Cardiac fibroblast (primary cell): ENCODE measurements around the gene TMEM135.
A peak's percentile ranks its signal among the peaks of the same experiment; 100 is the strongest.
"Not testable (repeated sequence)": the region's sequence is repeated elsewhere in the genome, so short reads cannot be mapped to it uniquely, and the experiment has no call there.

ENCODE experiments used
- DNase-seq, 2 donors: peaks; one replicate each; pipeline versions ENCODE4 v3.0.0 to v3.0.0-alpha.2; 2010; ENCODE audit warnings: low read depth in 2 of 2
- H3K4me3 ChIP-seq, 2 donors: replicated peaks in 1 of 2; 1 replicate in 1 of 2; 2 replicates in 1 of 2; pipeline ENCODE4 v1.5.1; 2011; ENCODE audit warnings: low read depth in 2 of 2, low read length in 2 of 2, mild to moderate bottlenecking in 2 of 2, moderate library complexity in 1 of 2
- CTCF ChIP-seq: IDR thresholded peaks from one replicate; pipeline ENCODE4 v1.5.1; 2011; ENCODE audit warnings: low read depth, mild to moderate bottlenecking, low read length, inconsistent platforms

The TMEM135 gene

DNA sequence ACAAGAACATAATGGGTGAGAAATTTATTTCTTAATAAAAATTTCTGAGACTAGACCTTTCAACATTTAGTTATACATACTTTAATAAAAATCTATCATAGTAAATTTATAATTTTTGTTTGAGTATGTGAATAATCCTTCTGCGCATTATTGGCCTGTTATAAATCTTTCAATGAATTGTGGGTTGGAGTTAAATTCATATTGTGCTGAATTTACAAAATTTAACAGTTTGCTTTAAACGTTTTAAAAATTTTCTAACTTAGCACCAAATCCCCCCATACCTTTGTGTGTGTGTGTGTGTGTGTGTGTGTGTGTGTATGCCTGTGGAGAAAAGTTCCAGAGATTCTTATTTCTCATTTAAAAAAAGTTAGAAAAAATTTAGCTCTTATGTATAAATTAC is 111.0 kb downstream of the TMEM135 start:
- no peak for DNase-seq
- TF ChIP-seq CTCF, result no peak

DNA sequence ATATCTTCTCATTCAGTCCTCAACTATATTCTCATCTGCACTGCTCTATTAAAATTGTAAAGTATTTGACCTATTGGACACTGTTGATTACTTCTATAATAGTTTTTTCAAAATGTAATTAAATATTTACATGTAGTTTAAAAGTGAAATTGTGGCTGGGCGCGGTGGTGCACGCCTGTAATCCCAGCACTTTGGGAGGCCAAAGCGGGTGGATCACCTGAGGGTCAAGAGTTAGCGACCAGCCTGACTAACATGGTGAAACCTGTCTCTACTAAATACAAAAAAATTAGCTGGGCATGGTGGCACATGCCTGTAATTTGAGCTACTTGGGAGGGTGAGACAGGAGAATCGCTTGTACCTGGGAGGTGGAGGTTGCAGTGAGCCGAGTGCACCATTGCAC is 112.0 kb downstream of the TMEM135 start:
- H3K4me3 ChIP-seq, DNase-seq: not testable (repeated sequence)

More for the DNA sequence above, 111.0 kb downstream of the TMEM135 start:
- H3K4me3 ChIP-seq, result no peak overlapping the region

- DNase-seq, result peak; percentile 49 to 62
- TF ChIP-seq CTCF, result no peak
- H3K4me3 ChIP-seq, result no peak overlapping the region
Measured at GRCh38 chr11:87150936-87151335, 113.2 kb downstream of the TMEM135 start.

- TF ChIP-seq CTCF, result no peak
- H3K4me3 ChIP-seq, result no peak overlapping the region
- DNase-seq, result no peak
Measured at GRCh38 chr11:87154246-87154645, 116.5 kb downstream of the TMEM135 start.

GRCh38 chr11:87156970-87157369 is 119.2 kb downstream of the TMEM135 start:
- DNase-seq, result no peak
- H3K4me3 ChIP-seq, result no peak overlapping the region
- no peak for TF ChIP-seq CTCF

- not testable (repeated sequence) for DNase-seq, H3K4me3 ChIP-seq
Measured at GRCh38 chr11:87169076-87169475, 131.3 kb downstream of the TMEM135 start.

- TF ChIP-seq CTCF, result no peak
- no peak overlapping the region for H3K4me3 ChIP-seq
- DNase-seq, result peak; percentile 63 to 72
Measured at GRCh38 chr11:87173185-87174039, 135.7 kb downstream of the TMEM135 start.

DNA sequence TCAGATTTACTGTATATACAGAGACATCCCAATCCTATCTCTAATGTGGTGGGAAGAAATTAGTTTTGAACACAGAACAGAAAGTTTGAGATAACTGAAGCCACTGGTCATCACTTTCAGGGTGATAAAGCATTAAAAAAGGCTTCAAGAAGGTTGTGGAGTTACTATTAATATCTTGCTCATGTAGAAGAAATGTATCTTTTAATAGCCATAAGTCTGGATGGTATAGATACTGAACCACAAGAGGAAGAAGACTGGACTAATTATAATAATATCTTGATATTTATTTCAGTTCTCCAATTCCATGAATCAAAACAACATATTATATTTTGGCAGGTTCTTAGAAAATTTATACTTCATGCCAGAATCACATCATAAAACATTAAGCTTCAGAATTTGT is 137.1 kb downstream of the TMEM135 start:
- TF ChIP-seq CTCF, result no peak
- no peak overlapping the region for H3K4me3 ChIP-seq
- no peak for DNase-seq
